HK-2 (cell line): ENCODE data around the gene C19orf85.
"Not testable (repeated sequence)": the region's sequence is repeated elsewhere in the genome, so short reads cannot be mapped to it uniquely, and the experiment has no call there.

Experiments
- DNase-seq: peaks from one replicate; pipeline ENCODE4 v3.0.0-alpha.2; 2018; ENCODE audit not compliant: unreplicated experiment

Gene C19orf85

DNA sequence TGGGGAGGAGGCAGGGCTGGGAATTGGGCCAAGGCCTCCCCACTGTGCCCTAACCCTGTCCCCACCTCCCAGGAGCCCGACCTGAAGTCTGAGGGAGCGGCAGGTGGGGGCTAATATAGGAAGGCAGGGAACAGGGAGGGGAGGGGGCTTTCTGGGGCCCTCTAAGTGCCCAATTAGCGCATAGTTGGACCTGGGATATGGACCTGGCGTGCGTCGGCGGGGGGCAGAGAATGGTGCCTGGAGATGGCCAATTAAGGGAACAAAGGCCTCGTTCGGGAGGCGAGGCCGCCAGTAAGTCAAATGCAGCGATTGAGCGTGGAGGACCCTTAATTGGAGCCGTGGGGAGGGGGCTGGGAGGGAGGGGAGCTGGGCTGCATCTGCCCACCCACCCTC lies at the start of gene C19orf85:
C19orf85 (minus strand) TSS at position 90 of the 393 bp plus-strand sequence. CDS start 197 bp downstream, outside the sequence.
- no peak for DNase-seq

GRCh38 chr19:55508120-55508519 lies 43.6 kb upstream of the C19orf85 start:
- no peak for DNase-seq

GRCh38 chr19:55504981-55505380 lies 40.4 kb upstream of the C19orf85 start:
- no peak for DNase-seq

DNA sequence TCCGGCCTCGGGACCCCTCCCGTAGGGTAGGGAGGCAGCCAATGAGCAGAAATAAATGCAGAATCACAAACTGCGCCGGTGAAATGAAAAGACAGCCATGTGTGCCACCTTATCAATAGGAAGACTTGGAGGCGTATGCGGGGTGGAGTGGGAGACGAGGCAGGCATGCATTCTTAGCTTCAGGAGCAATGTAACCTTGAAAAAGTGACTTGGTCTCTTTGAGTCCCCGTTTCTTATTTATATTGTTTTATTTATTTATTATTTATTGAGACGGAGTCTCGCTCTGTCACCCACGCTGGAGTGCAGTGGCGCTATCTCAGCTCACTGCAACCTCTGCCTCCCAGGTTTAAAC lies 39.7 kb upstream of the C19orf85 start:
- no peak for DNase-seq

- peak; percentile 98 for DNase-seq
Measured at GRCh38 chr19:55503502-55504251, 39.1 kb upstream of the C19orf85 start.

GRCh38 chr19:55503157-55503501 lies 38.6 kb upstream of the C19orf85 start:
- DNase-seq: no peak

DNA sequence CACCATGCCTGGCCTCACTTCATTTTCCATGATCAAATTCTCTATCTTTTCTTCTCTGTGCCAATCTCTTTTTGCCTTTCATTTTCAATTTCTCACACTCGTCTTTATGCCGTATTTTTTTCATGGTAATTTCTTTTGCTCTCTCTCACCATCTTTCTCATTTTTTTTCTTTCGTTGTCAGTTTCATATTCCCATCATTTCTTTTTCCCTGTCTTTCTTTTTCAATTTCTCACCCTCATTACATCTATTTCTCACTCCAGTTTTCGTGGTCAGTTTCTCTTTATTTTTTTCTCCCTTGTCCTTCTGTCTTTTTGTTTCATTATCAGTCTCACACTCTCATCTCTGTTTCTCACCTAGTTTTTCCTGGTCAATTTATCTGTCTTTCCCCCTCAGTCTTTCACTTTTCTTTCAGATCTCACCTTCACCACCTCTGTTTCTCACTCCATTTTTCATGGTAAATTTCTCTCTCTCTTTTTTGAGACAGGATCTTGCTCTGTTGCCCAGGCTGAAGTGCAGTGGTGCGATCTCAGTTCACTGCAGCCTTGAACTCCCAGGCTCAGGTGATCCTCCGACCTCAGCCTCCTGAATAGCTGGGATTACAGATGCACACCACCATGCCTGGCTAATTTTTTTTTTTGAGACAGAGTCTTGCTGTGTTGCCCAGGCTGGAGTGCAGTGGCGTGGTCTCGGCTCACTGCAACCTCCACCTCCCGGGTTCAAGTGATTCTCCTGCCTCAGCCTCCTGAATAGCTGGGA lies 37.8 kb upstream of the C19orf85 start:
- no peak for DNase-seq

GRCh38 chr19:55500368-55500952 lies 35.9 kb upstream of the C19orf85 start:
- DNase-seq: no peak

DNA sequence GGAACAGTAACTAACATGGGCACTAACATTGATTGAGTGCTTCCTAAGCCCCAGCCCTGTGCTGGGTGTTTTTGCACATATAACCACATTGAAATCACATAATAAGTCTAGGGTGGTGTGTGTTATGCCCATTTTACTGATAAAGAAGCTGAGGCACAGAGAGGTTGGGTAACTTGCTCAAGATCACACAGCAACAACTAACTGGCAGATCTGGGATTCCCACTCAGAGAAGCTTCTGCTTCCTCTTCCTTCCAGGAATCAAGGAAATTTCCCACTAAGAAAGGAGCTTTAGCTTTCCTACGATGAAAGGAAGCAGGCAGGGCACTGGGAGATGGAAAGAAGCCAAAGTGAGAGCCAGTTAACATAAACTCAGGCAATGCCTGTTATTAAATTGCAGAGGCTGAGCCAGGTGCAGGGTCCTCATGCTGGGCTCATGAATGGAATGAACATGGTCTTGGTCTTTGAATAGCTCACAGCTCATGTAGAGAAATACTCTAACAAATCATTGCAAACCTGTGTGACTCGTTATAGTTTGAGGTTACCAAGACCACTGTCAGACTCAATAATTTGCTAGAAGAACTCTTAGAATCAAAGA lies 33.8 kb upstream of the C19orf85 start:
- DNase-seq: no peak

GRCh38 chr19:55497763-55498162 lies 33.2 kb upstream of the C19orf85 start:
- DNase-seq: no peak

- not testable (repeated sequence) for DNase-seq
Measured at GRCh38 chr19:55496820-55497219, 32.3 kb upstream of the C19orf85 start.

- no peak for DNase-seq
Measured at GRCh38 chr19:55495646-55496349, 31.2 kb upstream of the C19orf85 start.

- DNase-seq: no peak
Measured at GRCh38 chr19:55494172-55494761, 29.7 kb upstream of the C19orf85 start.

DNA sequence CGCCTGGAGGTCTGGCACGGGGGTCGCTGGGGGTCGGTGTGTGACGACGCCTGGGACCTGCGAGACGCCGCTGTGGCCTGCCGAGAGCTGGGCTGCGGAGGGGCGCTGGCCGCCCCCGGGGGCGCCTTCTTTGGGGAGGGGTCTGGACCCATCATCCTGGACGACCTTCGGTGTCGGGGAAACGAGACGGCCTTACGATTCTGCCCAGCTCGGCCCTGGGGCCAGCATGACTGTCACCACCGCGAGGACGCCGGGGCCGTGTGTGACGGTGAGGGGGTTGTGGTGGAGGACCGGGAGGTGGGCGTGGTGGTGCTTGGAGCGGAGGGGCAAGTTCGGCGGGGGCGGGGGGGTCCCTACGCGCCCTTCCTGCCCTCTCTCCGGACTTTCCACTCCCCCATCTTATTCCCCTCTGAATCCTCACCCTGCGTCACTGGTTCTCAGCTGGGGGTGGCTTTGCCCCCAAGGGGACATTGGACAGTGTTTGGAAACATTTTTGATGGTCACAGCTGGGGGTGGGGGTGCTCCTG lies 29.2 kb upstream of the C19orf85 start:
- no peak for DNase-seq

DNA sequence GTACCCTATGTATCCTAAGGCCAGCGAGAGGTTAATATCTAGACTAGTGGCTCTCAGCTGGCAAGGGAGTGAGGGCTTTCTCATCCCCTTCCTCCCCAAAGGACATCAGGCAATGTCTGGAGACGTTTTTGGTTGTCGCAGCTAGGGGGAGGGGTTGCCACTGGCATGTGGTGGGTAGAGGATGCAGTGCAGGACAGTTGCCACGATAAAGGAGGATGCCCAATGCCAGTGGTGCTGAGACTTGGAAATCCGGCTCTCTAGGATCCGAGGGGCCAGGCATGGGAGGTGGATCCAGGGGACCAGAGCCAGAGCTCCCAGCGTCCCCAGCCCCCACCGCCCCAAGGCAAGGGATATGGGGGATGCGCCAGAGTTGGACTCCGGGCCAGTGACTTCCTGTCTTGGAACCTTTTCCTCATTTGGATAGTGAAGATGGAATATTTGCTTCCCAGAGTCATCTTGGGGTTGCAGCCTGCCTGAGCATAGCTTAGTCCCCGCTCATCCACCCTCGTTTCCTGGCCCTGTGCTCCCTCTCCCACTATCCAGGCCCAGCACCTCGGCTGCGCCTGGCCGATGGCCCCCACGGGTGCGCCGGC lies 28.6 kb upstream of the C19orf85 start:
- no peak for DNase-seq

GRCh38 chr19:55492362-55492944 lies 27.9 kb upstream of the C19orf85 start:
- DNase-seq: no peak

- no peak for DNase-seq
Measured at GRCh38 chr19:55491546-55492360, 27.2 kb upstream of the C19orf85 start.

- DNase-seq: no peak
Measured at GRCh38 chr19:55490478-55491432, 26.2 kb upstream of the C19orf85 start.
